Astrocyte of the cerebellum (primary cell): Measurements from ENCODE around the gene KANSL1.
"Not testable (repeated sequence)": the region's sequence is repeated elsewhere in the genome, so short reads cannot be mapped to it uniquely, and the experiment has no call there.

Experiments
- DNase-seq: peaks from one replicate; pipeline ENCODE4 v3.0.0-alpha.2; 2011; ENCODE audit warnings: low read depth
- H3K4me3 ChIP-seq: 2 replicates; pipeline ENCODE4 v1.5.1; 2011; ENCODE audit warnings: mild to moderate bottlenecking, low read depth, low read length, moderate library complexity
- CTCF ChIP-seq: IDR thresholded peaks from 2 replicates; pipeline ENCODE4 v1.5.1; 2012; ENCODE audit warnings: low read length, low read depth, moderate library complexity, mild to moderate bottlenecking; ENCODE audit errors: missing control alignments
- in situ Hi-C: cut with HindIII; loops from 2 replicates; pipeline ENCODE4 v1.10.0; 2017; ENCODE audit warnings: low sequenced_read_pairs

Gene KANSL1

GRCh38 chr17:46024590-46024989 lies 168.6 kb downstream of the KANSL1 start:
- in situ Hi-C loops: no loop called here
- no peak for TF ChIP-seq CTCF
- no peak for DNase-seq
- H3K4me3 ChIP-seq: no peak overlapping the region

- in situ Hi-C loops: no loop called here
- no peak overlapping the region for H3K4me3 ChIP-seq
- DNase-seq: no peak
- TF ChIP-seq CTCF: no peak
Measured at GRCh38 chr17:46023783-46024388, 169.3 kb downstream of the KANSL1 start.

- H3K4me3 ChIP-seq, DNase-seq, in situ Hi-C loops: not testable (repeated sequence)
Measured at GRCh38 chr17:46023366-46023765, 169.9 kb downstream of the KANSL1 start.

GRCh38 chr17:46020998-46021397 lies 172.2 kb downstream of the KANSL1 start:
- no peak for TF ChIP-seq CTCF
- no peak for DNase-seq
- H3K4me3 ChIP-seq: no peak overlapping the region
- in situ Hi-C loops: no loop called here

- in situ Hi-C loops: no loop called here
- TF ChIP-seq CTCF: no peak
- no peak overlapping the region for H3K4me3 ChIP-seq
- no peak for DNase-seq
Measured at GRCh38 chr17:46020023-46020761, 173.0 kb downstream of the KANSL1 start.

- H3K4me3 ChIP-seq, in situ Hi-C loops: not testable (repeated sequence)
Measured at GRCh38 chr17:46019408-46019925, 173.8 kb downstream of the KANSL1 start.

GRCh38 chr17:46013502-46014165 lies 179.6 kb downstream of the KANSL1 start:
- TF ChIP-seq CTCF: no peak
- in situ Hi-C loops: no loop called here
- no peak overlapping the region for H3K4me3 ChIP-seq
- no peak for DNase-seq

More at GRCh38 chr17:46019408-46019925, 173.8 kb downstream of the KANSL1 start:
- DNase-seq: not testable (repeated sequence)
